GM12878 (cell line): ENCODE results near the gene HOXD9. TPM values are rescaled to one million over a fixed set of nuclear protein-coding genes. Genes with fewer than 3 reads are reported as not detected.

ENCODE experiments used
- ATAC-seq: fragments of 200-7000 bp; cut with Tn5 transposase; 3 replicates; pipeline ENCODE4 v1.9.1; 2020; ENCODE audit warnings: mild to moderate bottlenecking, moderate library complexity
- BruUV-seq: library from RNA; stranded (reverse); fragments of 400-500 nt; replicated peaks from 2 replicates; lab custom pipeline; 2021; lab: Mats Ljungman, UMichigan
- CTCF ChIA-PET: fragments of 300-600 bp; sonication (Branson Sonifier 250); formaldehyde crosslinking; extraction: SDS; loops from one replicate; lab custom pipeline; 2021; ENCODE audit warnings: inconsistent platforms; lab: Yijun Ruan, JAX
- POLR2A ChIA-PET: fragments of 350-600 bp; formaldehyde crosslinking; extraction: SDS; loops from one replicate; lab custom pipeline; 2021; ENCODE audit warnings: inconsistent platforms; lab: Charles Lee
- RAD21 ChIA-PET: fragments of 300-600 bp; sonication (Branson Sonifier 250); formaldehyde crosslinking; loops from one replicate; lab custom pipeline; 2023; ENCODE audit warnings: antibody characterized with exemption; ENCODE audit not compliant: unreplicated experiment; lab: Charles Lee
- SMC1A ChIA-PET: fragments of 300-600 bp; sonication (Branson Sonifier 250); formaldehyde crosslinking; loops from one replicate; lab custom pipeline; 2023; ENCODE audit not compliant: unreplicated experiment, uncharacterized antibody; lab: Charles Lee
- DNase-seq: peaks from one replicate; pipeline ENCODE4 v3.0.0-alpha.2; 2011; ENCODE audit warnings: low read depth, low spot score
- FAIRE-seq: peaks from 3 replicates; lab custom pipeline; 2011; peaks lifted over from hg19 to GRCh38; lab: Jason Lieb, UNC
- H2AFZ ChIP-seq: 2 replicates; pipeline ENCODE4 v1.6.0; 2011; ENCODE audit warnings: low read depth, low read length, control low read depth; ENCODE audit not compliant: control insufficient read depth
- H3K27ac ChIP-seq: 2 replicates; pipeline ENCODE4 v1.5.1; 2011; ENCODE audit warnings: control low read depth; ENCODE audit not compliant: control insufficient read depth, insufficient read depth
- H3K27me3 ChIP-seq, 2 experiments: replicated peaks in 1 of 2; 2 replicates each; pipeline versions ENCODE4 v1.6.0 to v1.6.1; 2011; ENCODE audit warnings: low read length in 1 of 2; ENCODE audit not compliant: control insufficient read depth in 2 of 2, insufficient read depth in 2 of 2
- H3K36me3 ChIP-seq, 2 experiments: 2 replicates each; pipeline ENCODE4 v1.5.1; 2011; ENCODE audit warnings: low read length in 1 of 2; ENCODE audit not compliant: control insufficient read depth in 2 of 2, insufficient read depth in 2 of 2
- H3K4me1 ChIP-seq: 2 replicates; pipeline ENCODE4 v1.6.1; 2011; ENCODE audit warnings: mild to moderate bottlenecking, low read length, moderate library complexity, mixed read lengths; ENCODE audit not compliant: control insufficient read depth, insufficient read depth
- H3K4me2 ChIP-seq: 2 replicates; pipeline ENCODE4 v1.6.0; 2011; ENCODE audit warnings: control low read depth; ENCODE audit not compliant: control insufficient read depth, insufficient read depth
- H3K4me3 ChIP-seq: fragments of 200-600 bp; sonication (generic); 2 replicates; pipeline ENCODE4 v1.5.1; 2016
- H3K79me2 ChIP-seq: 2 replicates; pipeline ENCODE4 v1.6.0; 2011; ENCODE audit warnings: low read length; ENCODE audit not compliant: control insufficient read depth, insufficient read depth
- H3K9ac ChIP-seq: 2 replicates; pipeline ENCODE4 v1.8.0; 2011; ENCODE audit warnings: low read length, control low read depth, mixed read lengths; ENCODE audit not compliant: control insufficient read depth, insufficient read depth
- H3K9me3 ChIP-seq: replicated peaks from 3 replicates; pipeline ENCODE4 v1.5.1; 2011; ENCODE audit warnings: mild to moderate bottlenecking, low read length; ENCODE audit not compliant: control insufficient read depth, insufficient read depth
- H4K20me1 ChIP-seq: 2 replicates; pipeline ENCODE4 v1.6.0; 2011; ENCODE audit not compliant: control insufficient read depth, insufficient read depth
- CBFB ChIP-seq: IDR thresholded peaks from 2 replicates; pipeline ENCODE4 v1.6.1; 2016; ENCODE audit warnings: antibody characterized with exemption, low read depth
- CEBPB ChIP-seq, 2 experiments: fragments of 150-350 bp in 1 of 2; IDR thresholded peaks; 2 replicates each; pipeline ENCODE4 v1.6.1; 2012 to 2014; ENCODE audit warnings: low read depth in 2 of 2, low read length in 2 of 2, borderline replicate concordance in 1 of 2, inconsistent platforms in 1 of 2
- CHD1 ChIP-seq: IDR thresholded peaks from 2 replicates; pipeline ENCODE4 v1.6.1; 2012; ENCODE audit warnings: low read depth, low read length, improper control_type of control experiment
- E2F4 ChIP-seq: IDR thresholded peaks from 2 replicates; pipeline ENCODE4 v1.6.1; 2012; ENCODE audit warnings: low read depth, low read length, improper control_type of control experiment
- EED ChIP-seq: sonication (generic); IDR thresholded peaks from 2 replicates; pipeline ENCODE4 v1.6.1; 2016; ENCODE audit warnings: antibody characterized with exemption, low read depth
- ELK1 ChIP-seq: IDR thresholded peaks from 2 replicates; pipeline ENCODE4 v1.6.1; 2012; ENCODE audit warnings: low read depth, low read length, improper control_type of control experiment
- IKZF1 ChIP-seq: fragments of 450-650 bp; conservative IDR thresholded peaks from 2 replicates; pipeline ENCODE4 v1.6.1; 2017; ENCODE audit warnings: antibody characterized with exemption, mild to moderate bottlenecking
- MTA2 ChIP-seq: fragments of 450-650 bp; IDR thresholded peaks from 2 replicates; pipeline ENCODE4 v1.6.1; 2016; ENCODE audit warnings: low read depth, mild to moderate bottlenecking, moderate library complexity
- NFYB ChIP-seq: IDR thresholded peaks from 2 replicates; pipeline ENCODE4 v1.6.1; 2011; ENCODE audit warnings: low read depth, mild to moderate bottlenecking, low read length, improper control_type of control experiment, moderate library complexity; ENCODE audit not compliant: insufficient read depth
- NR2C1 ChIP-seq: fragments of 450-650 bp; IDR thresholded peaks from 2 replicates; pipeline ENCODE4 v1.6.1; 2017; ENCODE audit warnings: antibody characterized with exemption, mild to moderate bottlenecking, moderate library complexity
- POLR2AphosphoS2 ChIP-seq: IDR thresholded peaks from 2 replicates; pipeline ENCODE4 v1.6.1; 2011; ENCODE audit warnings: low read depth, mild to moderate bottlenecking, low read length, improper control_type of control experiment, moderate library complexity
- RUNX3 ChIP-seq: IDR thresholded peaks from 2 replicates; pipeline ENCODE4 v1.6.1; 2012; ENCODE audit warnings: low read length, inconsistent platforms
- ZBED1 ChIP-seq: IDR thresholded peaks from 2 replicates; pipeline ENCODE4 v1.6.1; 2016; ENCODE audit warnings: borderline replicate concordance
- WGBS: methylation state at CpG from one replicate; pipeline ENCODE4 v1.1.6; 2016; ENCODE audit warnings: low lambda C conversion rate; ENCODE audit not compliant: insufficient replicate concordance, insufficient coverage; ENCODE audit errors: missing lambda C conversion rate; 5-methylcytosine and 5-hydroxymethylcytosine counted together
- in situ Hi-C: fragments of 300-500 bp; cut with MboI; formaldehyde crosslinking; loops from 9 replicates; pipeline ENCODE4 v1.14.3; 2018; ENCODE audit warnings: mixed read lengths
- intact Hi-C: fragments of 100-400 bp; cut with micrococcal nuclease; formaldehyde crosslinking; loops from one replicate; pipeline ENCODE4 v1.14.2; 2022; ENCODE audit not compliant: unreplicated experiment
- polyA plus RNA-seq, 11 experiments: library from polyadenylated mRNA; depleted of rRNA in 4 of 11; unstranded in 6 of 11; stranded (reverse) in 5 of 11; fragments of >200 nt; fragmentation: Nextera tagmentation in 4 of 11; fragmentation: Illumina TruSeq in 1 of 11; extraction: Ambion mirVana in 4 of 11; extraction: Trizol in 1 of 11; gene quantifications; 1 replicate in 1 of 11; 2 replicates in 10 of 11; pipeline versions ENCODE4 v1.2.1 to v1.2.3, GENCODE V29; 2011 to 2016; ENCODE audit warnings: inconsistent platforms in 2 of 11, missing spikeins in 2 of 11, low read depth in 1 of 11
- total RNA-seq, 4 experiments: library from RNA; depleted of rRNA in 3 of 4; stranded (reverse); fragments of >200 nt in 3 of 4; fragmentation: Illumina TruSeq in 1 of 4; extraction: Trizol in 1 of 4; gene quantifications; 2 replicates each; pipeline versions ENCODE4 v1.2.1 to v1.2.3, GENCODE V29; 2013 to 2021

HOXD9 gene
- total and polyA plus RNA-seq, 10 of the 15 experiments (the other 5 are each of a cell fraction or from before 2014, with no cell fraction given): not detected

GRCh38 chr2:176105078-176105729 lies 17.3 kb upstream of the HOXD9 start:
- SMC1A ChIA-PET: no interaction called here

More at GRCh38 chr2:176105078-176105729, 17.3 kb upstream of the HOXD9 start:
- FAIRE-seq (no peak), ATAC-seq (no peak), DNase-seq (no peak)
- no peaks in the 10 kb centered on the region for H3K36me3 ChIP-seq
- H3K4me2 ChIP-seq: no peak overlapping the region
- RAD21 ChIA-PET: no interaction called here
- in situ Hi-C loops (no loop called here), intact Hi-C loops (no loop called here)
- peaks cover 18 to 39% of the 10 kb centered on the region in 2 experiments for H3K27me3 ChIP-seq
- BruUV-seq: no TSS peak
- no peaks in the 10 kb centered on the region for H4K20me1 ChIP-seq
- H3K9ac ChIP-seq: no peak overlapping the region
- peaks cover 3% of the 10 kb centered on the region; the same call in 1 of the 3 replicates for H3K9me3 ChIP-seq
- H3K4me3 ChIP-seq: no peak overlapping the region
- H3K27ac ChIP-seq: no peak overlapping the region
- no peaks in the 10 kb centered on the region for H3K4me1 ChIP-seq
- CTCF ChIA-PET: no interaction called here
- no peaks in the 10 kb centered on the region for H3K79me2 ChIP-seq
- WGBS: 38% methylated on average over 21 of the region's 25 CpGs
- TF ChIP-seq CHD1 (no peak), ZBED1 (no peak), IKZF1 (no peak), RUNX3 (no peak), MTA2 (no peak), NR2C1 (no peak), ELK1 (no peak), POLR2AphosphoS2 (no peak), E2F4 (no peak), EED (no peak), NFYB (no peak), CEBPB (IDR thresholded peaks at IDR 0.05; ENCODE audit: borderline replicate concordance in 1 of 2, low read depth in 2 of 2, low read length in 2 of 2) (no peak), CBFB (no peak)
- H2AFZ ChIP-seq: no peak overlapping the region
- POLR2A ChIA-PET: no interaction called here
